ENCODE results near the gene ADAMTS15.

ADAMTS15 gene

GRCh38 chr11:130470832-130471706 is 22.6 kb downstream of the ADAMTS15 start:
- TF ChIP-seq GATA2 (IDR thresholded peaks at IDR 0.05; ENCODE audit: low read depth, low read length) (no peak), GATA3 (IDR thresholded peaks at IDR 0.05; ENCODE audit: low read depth, low read length) (no peak)

DNA sequence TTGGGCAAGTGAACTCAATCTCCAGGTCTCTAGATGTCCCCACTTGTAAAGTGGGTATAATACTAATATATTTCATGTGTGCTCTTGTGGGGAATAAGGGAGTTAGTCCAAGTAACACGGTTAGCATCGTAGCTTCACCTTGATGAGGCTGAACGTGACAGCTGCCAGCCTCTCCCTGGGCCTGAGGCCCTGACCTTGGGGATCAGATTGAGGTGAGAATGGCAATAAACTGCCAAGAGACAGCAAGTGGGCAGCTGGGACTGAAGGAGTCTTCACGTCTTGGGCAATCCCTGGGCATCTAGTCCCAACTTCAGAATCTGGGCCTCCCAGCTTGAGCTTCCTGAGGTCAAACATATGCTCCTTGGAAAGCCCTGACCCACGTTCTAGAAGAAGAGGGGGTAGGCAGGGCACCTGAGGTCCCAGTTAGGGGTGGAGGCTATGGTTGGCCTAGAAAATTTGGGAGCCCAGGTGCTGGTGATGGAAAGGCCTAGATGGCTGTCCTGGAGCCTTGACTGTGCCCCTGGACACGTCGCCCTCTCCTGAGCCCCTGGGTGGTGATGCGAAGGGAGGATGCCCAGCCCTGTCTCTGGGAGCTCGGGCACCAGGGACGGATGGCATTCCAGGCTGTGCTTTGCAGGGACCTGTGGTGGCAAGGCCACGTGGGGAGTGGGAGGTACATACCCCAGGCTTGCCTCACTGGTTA is 23.4 kb downstream of the ADAMTS15 start:
- TF ChIP-seq GATA3 (IDR thresholded peaks at IDR 0.05; ENCODE audit: low read depth, low read length) (no peak), GATA2 (IDR thresholded peaks at IDR 0.05; ENCODE audit: low read depth, low read length) (no peak)

GRCh38 chr11:130472434-130472961 is 24.1 kb downstream of the ADAMTS15 start:
- no peak for TF ChIP-seq GATA3 (IDR thresholded peaks at IDR 0.05; ENCODE audit: low read depth, low read length)
- no peak for TF ChIP-seq GATA2 (IDR thresholded peaks at IDR 0.05; ENCODE audit: low read depth, low read length)

GRCh38 chr11:130473056-130473794 is 24.8 kb downstream of the ADAMTS15 start:
- no peak for TF ChIP-seq GATA3 (IDR thresholded peaks at IDR 0.05; ENCODE audit: low read depth, low read length)

DNA sequence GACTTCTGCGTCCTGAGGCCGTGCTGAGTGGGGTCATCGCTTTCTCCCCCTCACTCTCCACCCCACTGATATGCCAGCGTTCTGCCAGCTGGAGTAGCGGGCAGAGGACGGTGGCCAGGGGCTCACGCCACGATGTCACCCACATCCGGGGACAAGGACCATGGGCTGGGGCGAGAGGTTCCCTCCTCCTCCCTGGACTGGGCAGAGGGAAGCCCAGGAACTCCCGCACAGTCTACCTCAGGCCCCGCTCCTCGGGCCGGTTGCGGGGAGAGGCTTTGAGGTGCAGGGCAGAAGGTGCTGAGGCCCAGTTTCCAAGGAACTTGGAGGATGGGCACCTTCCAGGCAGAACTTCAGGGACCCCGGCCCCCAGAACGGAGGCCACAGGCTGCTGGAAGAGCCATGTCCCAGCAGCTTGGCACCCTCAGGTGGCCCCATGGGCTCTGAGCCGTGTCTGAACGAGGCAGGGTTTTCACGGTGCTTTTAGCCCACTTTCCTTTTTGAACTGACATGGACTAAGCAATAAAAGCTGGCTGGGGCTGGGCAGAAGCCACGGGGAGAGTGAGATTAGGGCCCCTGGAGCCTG is 25.4 kb downstream of the ADAMTS15 start:
- TF ChIP-seq GATA3 (IDR thresholded peaks at IDR 0.05; ENCODE audit: low read depth, low read length) (no peak), GATA2 (IDR thresholded peaks at IDR 0.05; ENCODE audit: low read depth, low read length) (no peak)

GRCh38 chr11:130474637-130475400 is 26.4 kb downstream of the ADAMTS15 start:
- TF ChIP-seq GATA2 (IDR thresholded peaks at IDR 0.05; ENCODE audit: low read depth, low read length): no peak
- no peak for TF ChIP-seq GATA3 (IDR thresholded peaks at IDR 0.05; ENCODE audit: low read depth, low read length)

DNA sequence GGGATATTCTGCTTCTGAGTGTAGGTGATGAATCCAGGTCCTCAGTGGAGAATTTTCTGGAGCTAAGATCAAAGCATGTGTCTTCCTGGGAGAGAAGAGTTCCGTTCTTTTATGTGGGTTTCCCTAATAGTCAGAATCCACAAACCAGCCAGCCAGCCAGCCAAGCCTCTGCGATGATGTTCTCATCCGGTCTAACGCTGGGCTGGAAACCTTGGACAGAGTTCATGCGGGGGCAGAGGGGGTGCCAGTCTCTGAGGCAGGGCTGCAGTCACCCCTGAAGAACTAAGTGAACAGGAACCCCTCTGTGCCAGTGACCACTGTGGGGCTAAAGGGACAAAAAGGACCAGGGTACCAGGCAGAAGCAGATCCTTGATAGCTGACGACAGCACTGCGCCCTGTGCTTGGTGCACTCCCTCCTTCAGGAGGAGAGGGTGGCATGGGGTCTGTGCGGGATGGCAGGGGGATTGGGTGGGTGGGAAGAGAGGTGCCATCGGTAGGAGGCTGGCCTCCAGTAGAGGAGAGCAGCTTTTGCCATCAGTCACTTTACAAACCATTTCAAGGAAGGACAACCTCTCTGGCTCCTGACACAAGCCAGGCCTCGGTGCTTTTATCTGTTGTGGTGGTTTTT is 27.1 kb downstream of the ADAMTS15 start:
- TF ChIP-seq GATA2 (IDR thresholded peaks at IDR 0.05; ENCODE audit: low read depth, low read length) (no peak), GATA3 (IDR thresholded peaks at IDR 0.05; ENCODE audit: low read depth, low read length) (no peak)

DNA sequence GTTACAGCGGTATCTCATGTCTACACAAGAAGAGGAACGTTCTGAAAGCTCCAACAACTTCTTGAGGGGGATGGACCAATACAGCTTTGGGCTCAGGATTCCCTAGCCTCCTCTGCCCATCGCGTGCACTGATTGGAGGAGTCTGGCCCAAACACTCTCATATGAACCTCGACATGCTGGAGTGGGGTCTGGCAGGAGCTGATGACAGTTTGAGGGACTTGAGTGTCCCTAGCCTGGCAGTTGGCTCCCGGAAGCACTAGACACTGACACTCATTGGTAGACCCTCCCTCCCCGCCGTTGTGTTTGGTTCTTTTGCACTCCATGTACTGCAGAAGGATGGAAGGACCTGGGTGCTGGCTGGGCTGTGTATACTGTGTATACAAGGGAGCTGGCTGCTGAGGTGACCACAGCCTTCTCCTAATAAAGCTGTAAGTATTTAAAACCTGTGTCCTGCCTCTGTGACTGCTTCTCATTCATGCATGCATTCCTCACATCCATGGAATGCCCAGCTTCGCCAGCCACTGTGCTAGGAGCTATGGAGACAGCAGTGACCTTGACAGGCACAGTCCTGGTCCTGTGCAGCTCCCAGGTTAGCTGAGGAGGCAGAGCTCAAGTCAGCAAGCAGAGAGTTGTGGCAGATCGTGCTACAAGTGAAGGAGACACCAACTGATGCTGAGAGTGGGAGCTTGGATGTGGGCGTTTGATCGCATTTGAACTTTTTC is 27.9 kb downstream of the ADAMTS15 start:
- TF ChIP-seq GATA2 (IDR thresholded peaks at IDR 0.05; ENCODE audit: low read depth, low read length) (no peak), GATA3 (IDR thresholded peaks at IDR 0.05; ENCODE audit: low read depth, low read length) (no peak)

- TF ChIP-seq GATA2 (IDR thresholded peaks at IDR 0.05; ENCODE audit: low read depth, low read length) (no peak), GATA3 (IDR thresholded peaks at IDR 0.05; ENCODE audit: low read depth, low read length) (no peak)
Measured at GRCh38 chr11:130476922-130477491, 28.6 kb downstream of the ADAMTS15 start.

GRCh38 chr11:130477586-130478203 is 29.2 kb downstream of the ADAMTS15 start:
- TF ChIP-seq GATA2 (IDR thresholded peaks at IDR 0.05; ENCODE audit: low read depth, low read length) (no peak), GATA3 (IDR thresholded peaks at IDR 0.05; ENCODE audit: low read depth, low read length) (no peak)

DNA sequence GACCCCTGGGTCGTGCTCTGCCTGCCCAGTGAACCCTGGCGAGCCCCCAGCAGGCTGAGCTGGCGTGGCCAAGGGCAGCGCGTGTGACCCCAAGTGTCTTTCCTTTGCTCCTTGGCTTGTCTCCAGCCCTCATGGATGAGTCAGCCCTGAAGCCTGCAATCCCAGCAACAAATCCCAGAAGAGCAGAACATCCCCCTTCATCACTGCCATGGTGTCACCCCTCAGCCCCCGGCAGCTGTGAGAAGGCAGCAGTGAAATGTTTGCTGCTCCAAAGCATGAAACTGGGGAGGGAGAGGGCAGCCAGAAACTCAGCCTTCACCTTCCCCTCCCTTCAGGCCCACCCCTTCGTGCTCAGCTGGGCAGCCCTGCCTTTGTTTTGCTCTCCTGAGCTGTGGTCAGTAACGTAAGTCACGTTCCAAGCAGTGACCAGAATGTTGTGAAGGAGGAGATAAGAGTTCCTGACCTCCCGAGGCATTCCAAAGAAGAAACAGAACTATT is 29.8 kb downstream of the ADAMTS15 start:
- TF ChIP-seq GATA3 (IDR thresholded peaks at IDR 0.05; ENCODE audit: low read depth, low read length): no peak
- no peak for TF ChIP-seq GATA2 (IDR thresholded peaks at IDR 0.05; ENCODE audit: low read depth, low read length)
